IMR-90 (cell line): ENCODE results near the gene RGS19. TPM values are rescaled to one million over a fixed set of nuclear protein-coding genes. Genes with fewer than 3 reads are reported as not detected.

Source experiments
- ATAC-seq: fragments of 200-7000 bp; cut with Tn5 transposase; 2 replicates; pipeline ENCODE4 v1.9.1; 2020; ENCODE audit warnings: low read depth, mild to moderate bottlenecking, moderate library complexity
- BruUV-seq: library from RNA; stranded (reverse); fragments of 400-500 nt; replicated peaks from 2 replicates; lab custom pipeline; 2021; lab: Mats Ljungman, UMichigan
- CTCF ChIA-PET: fragments of 300-600 bp; formaldehyde crosslinking; extraction: SDS; loops from one replicate; lab custom pipeline; 2021; ENCODE audit warnings: antibody characterized with exemption; lab: Yijun Ruan, JAX
- POLR2A ChIA-PET: fragments of 300-600 bp; sonication (Branson Sonifier 250); formaldehyde crosslinking; loops from one replicate; lab custom pipeline; 2022; ENCODE audit warnings: antibody characterized with exemption; ENCODE audit not compliant: unreplicated experiment; lab: Charles Lee
- DNase-seq: peaks from one replicate; pipeline ENCODE4 v3.0.0; 2013
- H2AFZ ChIP-seq: replicated peaks from 2 replicates; pipeline ENCODE3; 2013; ENCODE audit warnings: low read length, mild to moderate bottlenecking; ENCODE audit not compliant: poor library complexity
- H2AK5ac ChIP-seq: 2 replicates; pipeline ENCODE4 v1.6.1; 2013; ENCODE audit warnings: low read depth, low read length, inconsistent platforms
- H2AK9ac ChIP-seq: replicated peaks from 2 replicates; pipeline ENCODE3; 2013; ENCODE audit warnings: mild to moderate bottlenecking, low read depth, low read length, moderate library complexity; ENCODE audit not compliant: poor library complexity
- H2BK120ac ChIP-seq: 2 replicates; pipeline ENCODE4 v1.6.1; 2013; ENCODE audit warnings: low read depth, low read length, inconsistent platforms
- H2BK15ac ChIP-seq: 3 replicates; pipeline ENCODE4 v1.6.1; 2013; ENCODE audit warnings: low read depth, low read length, inconsistent platforms
- H2BK20ac ChIP-seq: 2 replicates; pipeline ENCODE4 v1.6.1; 2013; ENCODE audit warnings: low read depth, mild to moderate bottlenecking, inconsistent platforms, low read length, moderate library complexity
- H2BK5ac ChIP-seq: 2 replicates; pipeline ENCODE4 v1.6.1; 2013; ENCODE audit warnings: mild to moderate bottlenecking, low read depth, low read length, inconsistent platforms; ENCODE audit not compliant: poor library complexity, severe bottlenecking
- H3K14ac ChIP-seq: replicated peaks from 2 replicates; pipeline ENCODE4 v1.6.1; 2013; ENCODE audit warnings: low read depth, low read length, inconsistent platforms
- H3K18ac ChIP-seq: 2 replicates; pipeline ENCODE4 v1.6.1; 2013; ENCODE audit warnings: low read depth, low read length, control low read depth
- H3K23ac ChIP-seq: 2 replicates; pipeline ENCODE4 v1.6.1; 2013; ENCODE audit warnings: low read depth, low read length, inconsistent platforms
- H3K27ac ChIP-seq: 2 replicates; pipeline ENCODE4 v1.5.1; 2013; ENCODE audit warnings: mild to moderate bottlenecking, control low read depth, low read length; ENCODE audit not compliant: insufficient read depth
- H3K27me3 ChIP-seq: 2 replicates; pipeline ENCODE4 v1.6.1; 2013; ENCODE audit warnings: low read length; ENCODE audit not compliant: control insufficient read depth, insufficient read depth
- H3K36me3 ChIP-seq: 2 replicates; pipeline ENCODE4 v1.6.1; 2013; ENCODE audit warnings: low read length, mixed read lengths; ENCODE audit not compliant: control insufficient read depth, insufficient read depth
- H3K4ac ChIP-seq: 2 replicates; pipeline ENCODE4 v1.6.1; 2013; ENCODE audit warnings: low read depth, low read length, inconsistent platforms
- H3K4me1 ChIP-seq: 2 replicates; pipeline ENCODE4 v1.6.1; 2013; ENCODE audit warnings: low read length, mixed read lengths; ENCODE audit not compliant: control insufficient read depth, insufficient read depth
- H3K4me2 ChIP-seq: 2 replicates; pipeline ENCODE4 v1.6.1; 2013; ENCODE audit warnings: low read depth, mild to moderate bottlenecking, control low read depth, low read length, moderate library complexity
- H3K4me3 ChIP-seq: 2 replicates; pipeline ENCODE4 v1.5.1; 2013; ENCODE audit warnings: low read depth, mild to moderate bottlenecking, control low read depth, low read length, moderate library complexity; ENCODE audit not compliant: insufficient read depth
- H3K56ac ChIP-seq: 2 replicates; pipeline ENCODE4 v1.6.1; 2013; ENCODE audit warnings: low read length, inconsistent platforms; ENCODE audit not compliant: insufficient read depth; ENCODE audit errors: extremely low read depth
- H3K79me1 ChIP-seq, 2 experiments: 2 replicates each; pipeline ENCODE4 v1.6.1; 2013; ENCODE audit warnings: low read length in 2 of 2, inconsistent platforms in 1 of 2, low read depth in 1 of 2
- H3K9ac ChIP-seq: 2 replicates; pipeline ENCODE4 v1.6.1; 2013; ENCODE audit warnings: low read depth, low read length, control low read depth
- H3K9me1 ChIP-seq: 2 replicates; pipeline ENCODE4 v1.6.1; 2013; ENCODE audit warnings: low read length, inconsistent platforms; ENCODE audit not compliant: insufficient read depth
- H3K9me3 ChIP-seq: 2 replicates; pipeline ENCODE4 v1.6.1; 2013; ENCODE audit warnings: low read length; ENCODE audit not compliant: control insufficient read depth, insufficient read depth
- H4K20me1 ChIP-seq: 2 replicates; pipeline ENCODE4 v1.6.1; 2013; ENCODE audit warnings: low read length, inconsistent platforms; ENCODE audit not compliant: insufficient read depth
- H4K5ac ChIP-seq: 2 replicates; pipeline ENCODE4 v1.6.1; 2013; ENCODE audit warnings: mild to moderate bottlenecking, low read depth, low read length, control low read depth
- H4K8ac ChIP-seq, 2 experiments: 2 replicates each; pipeline ENCODE4 v1.6.1; 2013; ENCODE audit warnings: low read depth in 2 of 2, low read length in 2 of 2, control low read depth in 1 of 2, inconsistent platforms in 1 of 2
- H4K91ac ChIP-seq: 2 replicates; pipeline ENCODE4 v1.6.1; 2013; ENCODE audit warnings: low read depth, low read length, inconsistent platforms; ENCODE audit not compliant: insufficient read depth
- BHLHE40 ChIP-seq: fragments of 150-350 bp; IDR thresholded peaks from 2 replicates; pipeline ENCODE4 v1.6.1; 2016; ENCODE audit warnings: mild to moderate bottlenecking, low read depth, low read length
- CEBPB ChIP-seq: IDR thresholded peaks from 2 replicates; pipeline ENCODE4 v1.6.1; 2012; ENCODE audit warnings: low read depth, low read length, improper control_type of control experiment
- CHD1 ChIP-seq: IDR thresholded peaks from 2 replicates; pipeline ENCODE4 v1.6.1; 2012; ENCODE audit warnings: low read depth, low read length, improper control_type of control experiment
- CTCF ChIP-seq: conservative IDR thresholded peaks from 2 replicates; pipeline ENCODE4 v1.5.1; 2012; ENCODE audit warnings: mild to moderate bottlenecking, low read depth, low read length, improper control_type of control experiment
- ELK1 ChIP-seq: fragments of 150-350 bp; IDR thresholded peaks from 2 replicates; pipeline ENCODE4 v1.6.1; 2016; ENCODE audit warnings: low read depth, mild to moderate bottlenecking, low read length, moderate library complexity, borderline replicate concordance
- FOS ChIP-seq: fragments of 150-350 bp; IDR thresholded peaks from 2 replicates; pipeline ENCODE4 v1.6.1; 2016; ENCODE audit warnings: low read depth, low read length
- MAFK ChIP-seq: IDR thresholded peaks from 2 replicates; pipeline ENCODE4 v1.6.1; 2012; ENCODE audit warnings: low read depth, low read length, improper control_type of control experiment
- MAZ ChIP-seq: IDR thresholded peaks from 2 replicates; pipeline ENCODE4 v1.6.1; 2012; ENCODE audit warnings: low read depth, mild to moderate bottlenecking, low read length, improper control_type of control experiment, moderate library complexity, borderline replicate concordance
- MXI1 ChIP-seq: IDR thresholded peaks from 2 replicates; pipeline ENCODE4 v1.6.1; 2012; ENCODE audit warnings: low read depth, mild to moderate bottlenecking, low read length, moderate library complexity, borderline replicate concordance
- NFE2L2 ChIP-seq: fragments of 150-350 bp; IDR thresholded peaks from 2 replicates; pipeline ENCODE4 v1.6.1; 2016; ENCODE audit warnings: low read depth, mild to moderate bottlenecking, low read length
- POLR2A ChIP-seq: IDR thresholded peaks from 2 replicates; pipeline ENCODE4 v1.6.1; 2012; ENCODE audit warnings: mild to moderate bottlenecking, low read depth, low read length
- RAD21 ChIP-seq: IDR thresholded peaks from 2 replicates; pipeline ENCODE4 v1.6.1; 2012; ENCODE audit warnings: low read length, improper control_type of control experiment
- RCOR1 ChIP-seq: IDR thresholded peaks from 2 replicates; pipeline ENCODE4 v1.6.1; 2012; ENCODE audit warnings: mild to moderate bottlenecking, low read length, improper control_type of control experiment; ENCODE audit not compliant: insufficient replicate concordance
- RFX5 ChIP-seq: IDR thresholded peaks from 2 replicates; pipeline ENCODE4 v1.8.0; 2012; ENCODE audit warnings: low read depth, mild to moderate bottlenecking, low read length, moderate library complexity
- SMC3 ChIP-seq: fragments of 150-350 bp; IDR thresholded peaks from 2 replicates; pipeline ENCODE4 v1.6.1; 2016; ENCODE audit warnings: low read depth, mild to moderate bottlenecking, antibody characterized with exemption, low read length, moderate library complexity
- USF2 ChIP-seq: fragments of 150-350 bp; IDR thresholded peaks from 2 replicates; pipeline ENCODE4 v1.6.1; 2017; ENCODE audit warnings: mild to moderate bottlenecking, antibody characterized with exemption, low read length, low read depth
- WGBS, 2 experiments: methylation state at CpG; one replicate each; pipeline versions ENCODE4 v1.1.5 to v1.1.7; 2013; ENCODE audit warnings: missing lambda C conversion rate in 2 of 2; ENCODE audit not compliant: insufficient read length in 1 of 2; ENCODE audit errors: extremely low coverage in 2 of 2; 5-methylcytosine and 5-hydroxymethylcytosine counted together
- dilution Hi-C: fragments of 300-500 bp; cut with HindIII; formaldehyde crosslinking; loops from one replicate; pipeline ENCODE4 v1.14.3; 2018; ENCODE audit warnings: low sequenced_read_pairs; ENCODE audit not compliant: unreplicated experiment
- in situ Hi-C: fragments of 300-500 bp; cut with MboI; formaldehyde crosslinking; loops from 3 replicates; pipeline ENCODE4 v1.14.3; 2019; ENCODE audit warnings: low sequenced_read_pairs, inconsistent platforms, mixed read lengths
- intact Hi-C: fragments of 100-400 bp; cut with micrococcal nuclease; formaldehyde crosslinking; loops from 2 replicates; pipeline ENCODE4 v1.10.0; 2022
- polyA plus RNA-seq, 3 experiments: library from polyadenylated mRNA; depleted of rRNA; stranded (reverse); fragments of >200 nt; gene quantifications; 2 replicates each; pipeline ENCODE4 v1.2.3, GENCODE V29; 2012; ENCODE audit warnings: low replicate concordance in 1 of 3
- total RNA-seq: library from RNA; depleted of rRNA; stranded (reverse); fragments of >200 nt; gene quantifications from 2 replicates; pipeline ENCODE4 v1.2.3, GENCODE V29; 2012

The RGS19 gene
- total and polyA plus RNA-seq, 2 of the 4 experiments (the other 2 are of a cell fraction) = 7.7 to 17.5 TPM

- H4K91ac ChIP-seq = no peak overlapping the region
- H4K5ac ChIP-seq = no peak overlapping the region
- H3K9ac ChIP-seq = no peak overlapping the region
- H3K4ac ChIP-seq = no peak overlapping the region
- H3K14ac ChIP-seq = no peak overlapping the region
- H3K18ac ChIP-seq = no peak overlapping the region
- no peak overlapping the region for H2AK5ac ChIP-seq
- POLR2A ChIA-PET = no interaction called here
- TF ChIP-seq MAZ = no peak
- TF ChIP-seq RAD21 = no peak
- no peak for TF ChIP-seq FOS
- TF ChIP-seq ELK1 = no peak
- no peak for TF ChIP-seq MXI1
- TF ChIP-seq CTCF = no peak
- TF ChIP-seq MAFK = no peak
- TF ChIP-seq CHD1 = no peak
- TF ChIP-seq BHLHE40 = no peak
- no peak for TF ChIP-seq POLR2A
- no peak for TF ChIP-seq USF2
- TF ChIP-seq CEBPB = no peak
- no peak for TF ChIP-seq RCOR1
- no peak for TF ChIP-seq SMC3
- no peak for TF ChIP-seq NFE2L2
- no peak for TF ChIP-seq RFX5
- in situ Hi-C loops (no loop called here), dilution Hi-C loops (no loop called here), intact Hi-C loops (no loop called here)
- H3K9me1 ChIP-seq = no peaks in the 10 kb centered on the region
- H2BK120ac ChIP-seq = no peak overlapping the region
- BruUV-seq = no TSS peak
- peaks cover 5% of the 10 kb centered on the region; the same call in 1 of the 2 replicates for H4K20me1 ChIP-seq
- H3K56ac ChIP-seq = no peak overlapping the region
- no peak overlapping the region for H3K27ac ChIP-seq
- H2AFZ ChIP-seq = no peak overlapping the region
- no peak overlapping the region for H2BK5ac ChIP-seq
- no peaks in the 10 kb centered on the region for H3K79me1 ChIP-seq
- no peak overlapping the region for H3K4me3 ChIP-seq
- no peak overlapping the region for H2AK9ac ChIP-seq
- no peak overlapping the region for H4K8ac ChIP-seq
- peaks cover 41% of the 10 kb centered on the region for H3K27me3 ChIP-seq
- CTCF ChIA-PET = no interaction called here
- no CpG with 5 or more reads among the region's 3 CpGs for WGBS, 2 experiments
- ATAC-seq (no peak), DNase-seq (no peak)
- peaks cover 4% of the 10 kb centered on the region; the same call in 1 of the 2 replicates for H3K4me1 ChIP-seq
- no peak overlapping the region for H2BK15ac ChIP-seq
- H2BK20ac ChIP-seq = no peak overlapping the region
- H3K36me3 ChIP-seq = peaks cover 16% of the 10 kb centered on the region
- H3K4me2 ChIP-seq = no peak overlapping the region
- H3K23ac ChIP-seq = no peak overlapping the region
- H3K9me3 ChIP-seq = no peaks in the 10 kb centered on the region
Observed at GRCh38 chr20:64037199-64037497, 42.2 kb downstream of the RGS19 start.
